ENCODE data around the gene RBM19.

GRCh38 chr12:113981876-113982275 is 15.8 kb upstream of the RBM19 start:
- TF ChIP-seq RCOR1 (IDR thresholded peaks at IDR 0.05; ENCODE audit: insufficient replicate concordance, low read length) = no peak
- TF ChIP-seq, protein P1, sequence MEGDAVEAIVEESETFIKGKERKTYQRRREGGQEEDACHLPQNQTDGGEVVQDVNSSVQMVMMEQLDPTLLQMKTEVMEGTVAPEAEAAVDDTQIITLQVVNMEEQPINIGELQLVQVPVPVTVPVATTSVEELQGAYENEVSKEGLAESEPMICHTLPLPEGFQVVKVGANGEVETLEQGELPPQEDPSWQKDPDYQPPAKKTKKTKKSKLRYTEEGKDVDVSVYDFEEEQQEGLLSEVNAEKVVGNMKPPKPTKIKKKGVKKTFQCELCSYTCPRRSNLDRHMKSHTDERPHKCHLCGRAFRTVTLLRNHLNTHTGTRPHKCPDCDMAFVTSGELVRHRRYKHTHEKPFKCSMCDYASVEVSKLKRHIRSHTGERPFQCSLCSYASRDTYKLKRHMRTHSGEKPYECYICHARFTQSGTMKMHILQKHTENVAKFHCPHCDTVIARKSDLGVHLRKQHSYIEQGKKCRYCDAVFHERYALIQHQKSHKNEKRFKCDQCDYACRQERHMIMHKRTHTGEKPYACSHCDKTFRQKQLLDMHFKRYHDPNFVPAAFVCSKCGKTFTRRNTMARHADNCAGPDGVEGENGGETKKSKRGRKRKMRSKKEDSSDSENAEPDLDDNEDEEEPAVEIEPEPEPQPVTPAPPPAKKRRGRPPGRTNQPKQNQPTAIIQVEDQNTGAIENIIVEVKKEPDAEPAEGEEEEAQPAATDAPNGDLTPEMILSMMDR (conservative IDR thresholded peaks at IDR 0.05; ENCODE audit: low read depth, low read length) = no peak
- no peak for TF ChIP-seq MAZ (IDR thresholded peaks at IDR 0.05; ENCODE audit: borderline replicate concordance, low read depth, low read length)
